ENCODE measurements around the gene SEM1.

GRCh38 chr7:96740130-96740529 lies 30.5 kb upstream of the SEM1 start:
- no peak for TF ChIP-seq CTCF (IDR thresholded peaks at IDR 0.05 in 4 of 5, conservative IDR thresholded peaks at IDR 0.05 in 1 of 5)
- TF ChIP-seq POLR2A (IDR thresholded peaks at IDR 0.05): no peak
